Vagina (tissue), 2 donors: Measurements from ENCODE around the gene RSKR.

ENCODE experiments used
- CTCF ChIP-seq, 3 experiments: fragments of 450-650 bp in 2 of 3; fragments of 200-600 bp in 1 of 3; sonication (generic) in 1 of 3; IDR thresholded peaks; one replicate each; pipeline ENCODE4 v1.5.1; 2017 to 2019; ENCODE audit warnings: antibody characterized with exemption in 3 of 3, mild to moderate bottlenecking in 2 of 3, moderate library complexity in 2 of 3
- POLR2A ChIP-seq, 2 donors: fragments of 450-650 bp; IDR thresholded peaks; one replicate each; pipeline ENCODE4 v1.6.1; 2017; ENCODE audit warnings: antibody characterized with exemption in 2 of 2, mild to moderate bottlenecking in 2 of 2, moderate library complexity in 2 of 2
- POLR2AphosphoS5 ChIP-seq, 2 donors: sonication (generic); formaldehyde crosslinking; IDR thresholded peaks; one replicate each; pipeline ENCODE4 v1.9.0; 2017; ENCODE audit warnings: antibody characterized with exemption in 2 of 2, mild to moderate bottlenecking in 2 of 2, low read depth in 1 of 2; ENCODE audit not compliant: insufficient read depth in 1 of 2

- TF ChIP-seq CTCF (IDR thresholded peaks at IDR 0.05) (no peak), POLR2AphosphoS5 (IDR thresholded peaks at IDR 0.05; ENCODE audit: insufficient read depth in 1 of 2, low read depth in 1 of 2) (no peak), POLR2A (IDR thresholded peaks at IDR 0.05) (no peak)
Measured at GRCh38 chr17:28575126-28575795, 38.7 kb downstream of the RSKR start.
